ENCODE data around the gene USP49.

- TF ChIP-seq CTCF (IDR thresholded peaks at IDR 0.05), result no peak
- TF ChIP-seq POLR2A (IDR thresholded peaks at IDR 0.05), result no peak
Measured at GRCh38 chr6:41836022-41836659, 59.0 kb downstream of the USP49 start.
